Measurements from ENCODE around the gene GRIK3.

GRIK3 gene

GRCh38 chr1:36762174-36762573, 272.1 kb downstream of the GRIK3 start (continued):
- TF ChIP-seq ZNF707 (tag by site-specific recombination; IDR thresholded peaks at IDR 0.05) (no peak), ZNF426 (tag by site-specific recombination; IDR thresholded peaks at IDR 0.05) (no peak), ZNF549 (tag by site-specific recombination; IDR thresholded peaks at IDR 0.05) (no peak), YY1 (tag by site-specific recombination; IDR thresholded peaks at IDR 0.05) (no peak), ZNF140 (tag by site-specific recombination; IDR thresholded peaks at IDR 0.05) (no peak), ELK4 (IDR thresholded peaks at IDR 0.05; ENCODE audit: borderline replicate concordance, low read depth, low read length) (no peak), ZFHX2 (tag by site-specific recombination; conservative IDR thresholded peaks at IDR 0.05) (no peak), ATF2 (tag by site-specific recombination; IDR thresholded peaks at IDR 0.05; ENCODE audit: low read depth) (no peak), ZNF302 (tag by site-specific recombination; IDR thresholded peaks at IDR 0.05; ENCODE audit: low read depth) (no peak), ZNF398 (tag by site-specific recombination; IDR thresholded peaks at IDR 0.05) (no peak), ZNF544 (tag by site-specific recombination; IDR thresholded peaks at IDR 0.05) (peak; percentile 13; the same call in 1 of the 2 replicates), ZNF623 (tag by site-specific recombination; IDR thresholded peaks at IDR 0.05) (no peak), ZNF280D (tag by site-specific recombination; IDR thresholded peaks at IDR 0.05) (no peak), PRDM1 (tag by site-specific recombination; IDR thresholded peaks at IDR 0.05) (no peak), ZSCAN4 (tag by site-specific recombination; IDR thresholded peaks at IDR 0.05) (peak; percentile 49; the same call in 1 of the 2 replicates)

GRCh38 chr1:36761113-36761512, 273.2 kb downstream of the GRIK3 start:
- ChIA-PET CTCF (no interaction called here), POLR2A (no interaction called here)
- H3K4me3 ChIP-seq (ENCODE audit: low read depth, low read length), result no peak overlapping the region
- H3K4me1 ChIP-seq (ENCODE audit: control insufficient read depth, insufficient read depth, low read length), result no peaks in the 10 kb centered on the region
- H3K27ac ChIP-seq (ENCODE audit: extremely low read depth, low read depth, low read length), result no peak overlapping the region
- H3K36me3 ChIP-seq (ENCODE audit: control insufficient read depth in 2 of 2, insufficient read depth in 1 of 2, low read length in 2 of 2), result no peaks in the 10 kb centered on the region
- H3K9me3 ChIP-seq (ENCODE audit: control insufficient read depth, insufficient read depth, low read depth, low read length), result no peaks in the 10 kb centered on the region
- TF ChIP-seq ZNF214 (tag by site-specific recombination; IDR thresholded peaks at IDR 0.05; ENCODE audit: borderline replicate concordance) (no peak), ZNF2 (tag by site-specific recombination; IDR thresholded peaks at IDR 0.05) (no peak), ZSCAN16 (tag by site-specific recombination; IDR thresholded peaks at IDR 0.05) (no peak), ZNF626 (tag by site-specific recombination; IDR thresholded peaks at IDR 0.05) (no peak), ZSCAN4 (tag by site-specific recombination; IDR thresholded peaks at IDR 0.05) (no peak), ZNF670 (tag by site-specific recombination; IDR thresholded peaks at IDR 0.05; ENCODE audit: low read depth) (no peak), ZNF335 (tag by site-specific recombination; conservative IDR thresholded peaks at IDR 0.05) (no peak), GLI2 (tag by site-specific recombination; IDR thresholded peaks at IDR 0.05; ENCODE audit: borderline replicate concordance, low read depth) (no peak), ZEB2 (tag by site-specific recombination; IDR thresholded peaks at IDR 0.05) (no peak), ZNF138 (tag by site-specific recombination; IDR thresholded peaks at IDR 0.05; ENCODE audit: borderline replicate concordance) (no peak), ZNF175 (tag by site-specific recombination; IDR thresholded peaks at IDR 0.05) (no peak), ZBTB21 (tag by site-specific recombination; IDR thresholded peaks at IDR 0.05) (no peak), ELK4 (IDR thresholded peaks at IDR 0.05; ENCODE audit: borderline replicate concordance, low read depth, low read length) (no peak)
